H54 (cell line): ENCODE results near the gene IL17D.
"Not testable (repeated sequence)": the region's sequence is repeated elsewhere in the genome, so short reads cannot be mapped to it uniquely, and the experiment has no call there.

Experiments used
- DNase-seq: peaks from one replicate; pipeline ENCODE4 v3.0.0; 2011; ENCODE audit warnings: low spot score, mixed read lengths; ENCODE audit not compliant: insufficient read length
- FAIRE-seq: peaks from 3 replicates; lab custom pipeline; 2011; peaks lifted over from hg19 to GRCh38; lab: Jason Lieb, UNC
- POLR2A ChIP-seq: IDR thresholded peaks from 2 replicates; pipeline ENCODE4 v1.6.1; 2011; ENCODE audit warnings: low read depth, mild to moderate bottlenecking, low read length

IL17D gene

GRCh38 chr13:20702915-20703779, at the start of gene IL17D:
IL17D (plus strand) TSS chr13:20703699; CDS start chr13:20704002, 303 bp downstream.
- no peak for FAIRE-seq
- no peak for TF ChIP-seq POLR2A
- no peak for DNase-seq

DNA sequence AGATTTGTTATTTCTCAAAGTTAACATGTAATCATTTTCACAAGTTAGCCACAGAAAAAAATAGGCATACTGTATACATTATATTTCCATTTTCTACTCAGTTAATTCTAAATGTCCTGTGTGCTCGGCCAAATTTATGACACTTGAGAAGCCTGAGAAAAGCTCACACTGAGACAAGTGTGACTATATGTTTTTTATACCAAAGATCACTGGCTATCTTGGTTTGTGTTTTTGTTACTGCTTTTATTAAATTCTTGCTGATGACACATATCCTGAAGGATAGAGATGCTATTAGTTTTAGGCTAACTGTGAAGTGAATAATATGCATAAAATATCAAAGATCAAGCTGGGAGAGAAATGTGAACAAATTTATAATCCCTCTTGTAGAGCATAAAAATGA, 49.3 kb upstream of the IL17D start:
- FAIRE-seq: no peak
- no peak for DNase-seq
- TF ChIP-seq POLR2A: no peak

GRCh38 chr13:20658451-20659040, 45.0 kb upstream of the IL17D start:
- no peak for TF ChIP-seq POLR2A
- no peak for DNase-seq
- no peak for FAIRE-seq

GRCh38 chr13:20664351-20664750, 39.1 kb upstream of the IL17D start:
- no peak for TF ChIP-seq POLR2A
- no peak for DNase-seq
- no peak for FAIRE-seq

- FAIRE-seq (no peak), DNase-seq (no peak)
- no peak for TF ChIP-seq POLR2A
Measured at GRCh38 chr13:20666948-20667347, 36.6 kb upstream of the IL17D start.

DNA sequence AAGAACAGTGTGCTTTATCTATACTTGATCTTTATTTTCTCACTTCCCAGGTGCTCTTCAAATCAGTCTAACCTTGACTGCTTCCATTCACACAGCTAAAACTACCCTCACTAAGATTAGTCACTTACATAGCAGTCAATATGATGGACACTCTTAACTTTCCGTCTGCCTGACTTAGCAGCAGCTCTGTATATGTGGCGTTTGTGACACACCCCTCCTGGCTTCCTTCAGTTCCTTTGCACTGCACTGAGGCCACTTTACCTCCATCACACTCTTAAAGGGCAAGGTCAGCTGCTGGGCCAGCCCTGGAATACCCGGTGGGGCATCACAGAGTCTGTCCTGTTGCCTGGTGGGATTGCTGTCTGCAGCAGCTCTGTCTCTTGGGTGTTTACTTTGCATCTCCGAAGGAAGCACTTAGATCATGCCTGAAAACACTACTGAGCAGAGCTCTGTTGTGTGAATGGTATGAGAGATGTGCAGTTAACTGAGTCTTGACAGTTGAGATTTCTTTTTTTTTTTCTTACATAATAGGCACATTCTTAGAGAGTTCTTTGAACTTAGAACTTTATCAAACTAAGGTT, 35.6 kb upstream of the IL17D start:
- TF ChIP-seq POLR2A: no peak
- no peak for FAIRE-seq
- no peak for DNase-seq

- DNase-seq (no peak), FAIRE-seq (no peak)
- no peak for TF ChIP-seq POLR2A
Measured at GRCh38 chr13:20669162-20669561, 34.3 kb upstream of the IL17D start.

DNA sequence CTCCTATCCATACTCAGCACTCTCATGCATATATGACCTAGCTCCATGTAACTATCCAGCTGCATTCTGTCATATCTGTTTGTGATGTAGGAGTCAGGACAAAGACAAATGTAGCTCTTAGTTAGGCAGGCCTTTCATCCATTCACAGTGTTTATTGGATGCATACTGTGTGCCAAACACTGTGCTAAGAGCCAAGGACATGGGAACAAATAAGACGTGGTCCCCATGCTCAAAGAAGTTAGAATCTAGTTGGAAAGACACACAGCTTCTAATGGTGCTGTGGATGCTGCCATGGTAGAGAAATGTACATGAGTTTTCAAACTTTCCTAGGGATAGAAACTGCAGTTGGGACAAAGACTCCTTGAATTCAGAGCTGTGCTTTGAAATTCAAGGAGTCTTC, 31.7 kb upstream of the IL17D start:
- no peak for DNase-seq
- no peak for FAIRE-seq
- no peak for TF ChIP-seq POLR2A

GRCh38 chr13:20672772-20673171, 30.7 kb upstream of the IL17D start:
- DNase-seq (no peak), FAIRE-seq (no peak)
- no peak for TF ChIP-seq POLR2A

- no peak for TF ChIP-seq POLR2A
- FAIRE-seq (no peak), DNase-seq (no peak)
Measured at GRCh38 chr13:20673715-20674114, 29.8 kb upstream of the IL17D start.

- TF ChIP-seq POLR2A: no peak
- DNase-seq: no peak
- FAIRE-seq: no peak
Measured at GRCh38 chr13:20676213-20676612, 27.3 kb upstream of the IL17D start.

- not testable (repeated sequence) for DNase-seq, FAIRE-seq
Measured at GRCh38 chr13:20678606-20679005, 24.9 kb upstream of the IL17D start.

- no peak for FAIRE-seq
- no peak for TF ChIP-seq POLR2A
Measured at GRCh38 chr13:20679879-20680278, 23.6 kb upstream of the IL17D start.

DNA sequence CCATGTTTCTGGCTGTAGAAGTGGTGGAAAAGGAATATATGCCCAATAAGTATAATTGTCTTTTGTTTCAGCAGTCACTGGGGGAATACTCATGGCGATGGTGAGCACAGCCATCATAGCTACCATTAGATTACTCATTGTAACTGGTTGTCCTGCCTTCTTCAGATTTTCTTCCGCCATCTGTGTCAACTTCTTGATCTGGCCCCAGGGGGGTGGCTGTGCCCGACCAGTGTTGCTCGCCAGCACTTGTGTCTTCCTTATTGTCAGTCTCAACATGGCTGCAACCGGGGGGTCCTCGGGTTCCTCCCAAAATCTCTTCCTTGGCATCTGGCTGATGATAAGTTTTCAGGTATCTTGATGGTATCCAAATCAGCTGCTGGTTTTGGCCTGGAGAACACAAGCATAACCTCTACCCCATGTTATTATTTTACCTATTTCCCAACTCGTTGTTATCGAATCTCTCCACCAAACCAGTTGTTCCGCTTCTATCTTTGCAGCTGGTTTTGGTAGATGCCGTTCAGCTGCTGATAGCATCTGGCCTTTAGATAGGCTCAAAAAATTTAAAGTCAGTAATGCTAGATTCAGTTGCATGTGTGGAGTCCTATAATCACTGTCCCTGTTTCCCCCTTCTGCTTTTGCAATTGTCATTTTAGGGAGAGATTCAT, 23.0 kb upstream of the IL17D start:
- FAIRE-seq (no peak), DNase-seq (no peak)
- TF ChIP-seq POLR2A: no peak

More at GRCh38 chr13:20679879-20680278, 23.6 kb upstream of the IL17D start:
- no peak for DNase-seq

DNA sequence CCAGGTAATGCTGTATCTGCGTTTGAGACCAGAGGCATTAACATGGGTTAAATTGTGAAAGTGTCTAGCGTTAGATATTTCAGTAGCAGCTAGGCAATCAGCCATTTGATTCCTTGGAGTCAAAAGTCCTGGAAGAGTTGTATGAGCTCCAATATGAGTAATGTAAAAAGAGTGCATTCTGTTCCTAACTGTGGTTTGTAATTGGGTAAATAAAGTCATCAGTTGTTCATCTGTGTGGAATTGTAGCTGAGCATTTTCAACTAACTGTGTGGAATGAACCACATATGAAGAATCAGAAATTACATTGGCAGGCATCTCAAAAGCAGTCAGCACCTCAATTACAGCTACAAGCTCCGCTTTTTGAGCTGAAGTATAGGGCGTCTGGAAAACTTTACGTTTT, 22.0 kb upstream of the IL17D start:
- DNase-seq, FAIRE-seq: not testable (repeated sequence)
